CD8-positive, alpha-beta memory T cell (primary cell): ENCODE measurements around the gene DOCK6. TPM values are rescaled to one million over a fixed set of nuclear protein-coding genes. Genes with fewer than 3 reads are reported as not detected.

Experiments
- CTCF ChIA-PET: fragments of 350-600 bp; sonication (Branson Sonifier 250); formaldehyde crosslinking; loops from one replicate; lab custom pipeline; 2021; ENCODE audit warnings: antibody characterized with exemption; lab: Charles Lee
- POLR2A ChIA-PET: fragments of 350-600 bp; sonication (Branson Sonifier 250); formaldehyde crosslinking; loops from one replicate; lab custom pipeline; 2021; ENCODE audit warnings: antibody characterized with exemption; lab: Charles Lee
- DNase-seq, 5 donors: peaks; one replicate each; pipeline versions ENCODE4 v3.0.0 to v3.0.0-alpha.2; 2020 to 2022; ENCODE audit warnings: mixed read lengths in 1 of 5
- H3K27ac ChIP-seq: one replicate; pipeline ENCODE4 v1.7.0; 2013; ENCODE audit warnings: low read depth, mild to moderate bottlenecking, low read length, moderate library complexity
- H3K27me3 ChIP-seq: 2 replicates; pipeline ENCODE4 v1.7.0; 2013; ENCODE audit warnings: low read length, mild to moderate bottlenecking; ENCODE audit not compliant: insufficient read depth, poor library complexity, severe bottlenecking
- H3K36me3 ChIP-seq: 2 replicates; pipeline ENCODE4 v1.7.0; 2013; ENCODE audit warnings: mild to moderate bottlenecking, low read length, moderate library complexity; ENCODE audit not compliant: insufficient read depth
- H3K4me1 ChIP-seq: 2 replicates; pipeline ENCODE4 v1.7.0; 2013; ENCODE audit warnings: mild to moderate bottlenecking, low read length, moderate library complexity; ENCODE audit not compliant: insufficient read depth
- H3K4me3 ChIP-seq: 2 replicates; pipeline ENCODE4 v1.7.0; 2013; ENCODE audit warnings: mild to moderate bottlenecking, low read length
- H3K9me3 ChIP-seq: 2 replicates; pipeline ENCODE4 v1.7.0; 2013; ENCODE audit warnings: mild to moderate bottlenecking, low read length
- H3K27ac Mint-ChIP-seq, 8 donors: one replicate each; pipeline ENCODE4 v1.8.0; 2020 to 2021; ENCODE audit warnings: mixed read lengths in 8 of 8, mild to moderate bottlenecking in 6 of 8, inconsistent platforms in 3 of 8, moderate library complexity in 3 of 8
- H3K27me3 Mint-ChIP-seq, 2 donors: one replicate each; pipeline ENCODE4 v1.8.0; 2020 to 2021; ENCODE audit warnings: mixed read lengths in 2 of 2, mild to moderate bottlenecking in 1 of 2, moderate library complexity in 1 of 2
- H3K36me3 Mint-ChIP-seq, 3 donors: one replicate each; pipeline ENCODE4 v1.8.0; 2020 to 2021; ENCODE audit warnings: mixed read lengths in 3 of 3, inconsistent platforms in 1 of 3, mild to moderate bottlenecking in 1 of 3
- H3K4me1 Mint-ChIP-seq, 3 donors: one replicate each; pipeline ENCODE4 v1.8.0; 2020 to 2021; ENCODE audit warnings: mixed read lengths in 3 of 3, inconsistent platforms in 1 of 3, mild to moderate bottlenecking in 1 of 3
- H3K4me3 Mint-ChIP-seq, 7 donors: one replicate each; pipeline ENCODE4 v1.8.0; 2020 to 2021; ENCODE audit warnings: mixed read lengths in 7 of 7, mild to moderate bottlenecking in 6 of 7, moderate library complexity in 4 of 7, inconsistent platforms in 2 of 7
- H3K9me3 Mint-ChIP-seq, 5 donors: one replicate each; pipeline ENCODE4 v1.8.0; 2020 to 2022; ENCODE audit warnings: mixed read lengths in 5 of 5, mild to moderate bottlenecking in 3 of 5, moderate library complexity in 2 of 5, inconsistent platforms in 1 of 5
- polyA plus RNA-seq: library from polyadenylated mRNA; unstranded; fragments of 300-500 nt; fragmentation: Illumina TruSeq; gene quantifications from one replicate; pipeline ENCODE4 v1.2.3, GENCODE V29; 2021
- total RNA-seq, 2 experiments: library from RNA; stranded (reverse); gene quantifications; one replicate each; pipeline ENCODE4 v1.2.3, GENCODE V29; 2021

Gene DOCK6
- total and polyA plus RNA-seq, 3 experiments from 2014 or later = 0.71 to 3.5 (median 2.3) TPM

DNA sequence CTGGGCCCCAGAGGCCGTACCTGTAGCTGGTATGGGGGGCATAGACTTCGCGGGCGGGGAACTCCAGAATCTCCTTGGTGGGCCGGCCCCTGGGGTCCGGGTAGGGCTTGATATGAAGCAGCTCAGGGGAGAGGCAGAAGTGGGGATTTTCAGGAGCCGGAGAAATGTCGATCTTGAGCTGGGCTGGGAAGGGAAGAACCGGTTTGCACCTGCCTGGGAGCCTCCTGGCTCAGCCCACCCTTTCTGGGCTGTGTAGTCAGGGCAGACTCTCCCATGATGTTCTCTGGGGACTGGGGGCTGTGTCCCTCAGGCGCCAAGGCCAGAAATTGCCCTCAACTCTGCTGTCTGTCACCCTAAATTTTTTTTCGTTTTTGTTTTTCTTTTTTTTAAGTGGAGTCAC lies 20.3 kb downstream of the DOCK6 start:
- H3K4me3 ChIP-seq = no peak overlapping the region
- peaks cover 5 to 8% (median 5%) of the 10 kb centered on the region in 3 donors for H3K4me1 Mint-ChIP-seq
- H3K27me3 ChIP-seq = peaks cover 3% of the 10 kb centered on the region
- CTCF ChIA-PET = no interaction called here
- H3K27ac Mint-ChIP-seq = no peak overlapping the region
- H3K36me3 ChIP-seq = no peaks in the 10 kb centered on the region
- H3K36me3 Mint-ChIP-seq = no peaks in the 10 kb centered on the region
- POLR2A ChIA-PET = no interaction called here
- H3K27me3 Mint-ChIP-seq = peaks cover 13 to 22% of the 10 kb centered on the region in 2 donors
- peaks cover 7 to 15% (median 10%) of the 10 kb centered on the region in 5 donors for H3K9me3 Mint-ChIP-seq
- DNase-seq = no peak
- peaks cover 9% of the 10 kb centered on the region for H3K9me3 ChIP-seq
- no peaks in the 10 kb centered on the region for H3K4me1 ChIP-seq
- H3K4me3 Mint-ChIP-seq = no peak overlapping the region
- no peak overlapping the region for H3K27ac ChIP-seq

DNA sequence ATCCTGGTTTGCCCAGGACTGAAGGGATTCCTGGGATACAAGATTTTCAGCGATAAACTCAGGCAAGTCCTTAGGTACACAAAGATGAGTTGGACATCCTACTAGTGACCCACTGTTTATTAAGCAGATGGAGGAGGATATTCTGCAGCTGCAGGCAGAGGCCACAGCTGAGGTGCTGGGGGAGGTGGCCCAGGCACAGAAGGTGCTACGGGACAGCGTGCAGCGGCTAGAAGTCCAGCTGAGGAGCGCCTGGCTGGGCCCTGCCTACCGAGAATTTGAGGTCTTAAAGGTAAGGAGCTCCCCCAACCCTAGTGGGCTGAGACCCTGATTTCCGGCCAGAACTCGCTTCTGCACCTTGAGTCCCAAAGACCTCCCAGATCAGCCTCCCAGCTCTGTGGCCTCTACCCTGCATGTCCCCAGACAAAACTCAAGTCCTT lies 22.3 kb downstream of the DOCK6 start:
- ChIA-PET CTCF (no interaction called here), POLR2A (no interaction called here)
- Mint-ChIP-seq H3K9me3 (peaks cover 7 to 15% (median 10%) of the 10 kb centered on the region in 5 donors), H3K27ac (no peak overlapping the region), H3K4me1 (peaks cover 5 to 8% (median 5%) of the 10 kb centered on the region in 3 donors), H3K27me3 (peaks cover 13 to 17% of the 10 kb centered on the region in 2 donors), H3K4me3 (no peak overlapping the region), H3K36me3 (no peaks in the 10 kb centered on the region)
- no peak overlapping the region for H3K27ac ChIP-seq
- no peak for DNase-seq
- H3K4me3 ChIP-seq = no peak overlapping the region
- H3K9me3 ChIP-seq = peaks cover 9% of the 10 kb centered on the region
- no peaks in the 10 kb centered on the region for H3K4me1 ChIP-seq
- H3K27me3 ChIP-seq = peaks cover 3% of the 10 kb centered on the region
- no peaks in the 10 kb centered on the region for H3K36me3 ChIP-seq

GRCh38 chr19:11239377-11240000 lies 22.8 kb downstream of the DOCK6 start, which contains the start of gene ANGPTL8:
Gene ANGPTL8 (plus strand): TSS chr19:11239619. CDS start chr19:11239638, 19 bp downstream.
- H3K27me3 Mint-ChIP-seq = peaks cover 13 to 17% of the 10 kb centered on the region in 2 donors
- H3K4me3 ChIP-seq = no peak within 1 kb of the TSS
- peaks cover 3% of the 10 kb centered on the region for H3K27me3 ChIP-seq
- H3K36me3 Mint-ChIP-seq = no peaks in the 10 kb centered on the region
- ChIA-PET CTCF (no interaction called here), POLR2A (no interaction called here)
- no peaks in the 10 kb centered on the region for H3K4me1 ChIP-seq
- H3K36me3 ChIP-seq = no peaks in the 10 kb centered on the region
- no peak for DNase-seq
- peaks cover 9% of the 10 kb centered on the region for H3K9me3 ChIP-seq
- H3K4me3 Mint-ChIP-seq = no peak within 1 kb of the TSS
- no peak within 1 kb of the TSS for H3K27ac ChIP-seq
- H3K27ac Mint-ChIP-seq = no peak within 1 kb of the TSS
- peaks cover 5 to 8% (median 5%) of the 10 kb centered on the region in 3 donors for H3K4me1 Mint-ChIP-seq
- H3K9me3 Mint-ChIP-seq = peaks cover 7 to 15% (median 10%) of the 10 kb centered on the region in 5 donors

DNA sequence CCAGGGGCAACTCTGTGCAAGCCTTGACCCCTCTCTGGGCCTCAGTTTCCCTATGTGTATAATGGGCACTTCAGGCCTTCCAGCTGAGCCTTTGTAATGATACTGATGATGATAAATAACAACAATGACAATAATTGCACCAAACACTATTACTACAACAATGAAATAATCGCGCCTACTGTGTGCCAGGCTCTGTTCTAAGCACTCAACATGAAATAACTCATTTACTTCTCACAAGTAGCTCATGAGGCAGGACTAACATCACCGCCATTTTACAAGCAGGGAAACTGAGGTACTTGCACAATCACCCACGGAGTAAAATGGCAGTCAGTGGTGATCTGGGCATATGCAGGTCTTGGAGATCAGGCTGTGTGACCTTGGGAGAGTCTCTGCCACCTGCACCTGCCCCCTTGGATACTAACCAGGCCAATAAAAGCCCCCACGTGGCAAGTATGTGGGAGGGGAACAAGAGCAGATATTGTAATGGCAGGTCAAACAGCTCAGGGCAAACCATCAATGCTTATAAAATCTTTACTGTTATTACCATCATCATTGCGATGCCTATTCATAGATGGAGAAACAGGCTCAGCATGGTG lies 23.4 kb downstream of the DOCK6 start:
- peaks cover 3% of the 10 kb centered on the region for H3K27me3 ChIP-seq
- no peaks in the 10 kb centered on the region for H3K4me1 ChIP-seq
- Mint-ChIP-seq H3K27me3 (peaks cover 13 to 17% of the 10 kb centered on the region in 2 donors), H3K27ac (no peak overlapping the region), H3K36me3 (no peaks in the 10 kb centered on the region), H3K4me3 (no peak overlapping the region), H3K9me3 (peaks cover 7 to 15% (median 10%) of the 10 kb centered on the region in 5 donors), H3K4me1 (peaks cover 5 to 8% (median 5%) of the 10 kb centered on the region in 3 donors)
- DNase-seq = no peak
- no peak overlapping the region for H3K27ac ChIP-seq
- peaks cover 9% of the 10 kb centered on the region for H3K9me3 ChIP-seq
- H3K4me3 ChIP-seq = no peak overlapping the region
- CTCF ChIA-PET = no interaction called here
- no peaks in the 10 kb centered on the region for H3K36me3 ChIP-seq
- POLR2A ChIA-PET = no interaction called here

GRCh38 chr19:11238041-11238440 lies 24.3 kb downstream of the DOCK6 start:
- POLR2A ChIA-PET = no interaction called here
- H3K27me3 ChIP-seq = peaks cover 3% of the 10 kb centered on the region
- Mint-ChIP-seq H3K36me3 (no peaks in the 10 kb centered on the region), H3K27ac (no peak overlapping the region), H3K9me3 (peaks cover 7 to 15% (median 10%) of the 10 kb centered on the region in 5 donors), H3K27me3 (peaks cover 13% of the 10 kb centered on the region in 2 donors), H3K4me3 (no peak overlapping the region), H3K4me1 (no peaks in the 10 kb centered on the region)
- CTCF ChIA-PET = no interaction called here
- H3K9me3 ChIP-seq = peaks cover 9% of the 10 kb centered on the region
- no peak overlapping the region for H3K27ac ChIP-seq
- H3K4me1 ChIP-seq = no peaks in the 10 kb centered on the region
- no peaks in the 10 kb centered on the region for H3K36me3 ChIP-seq
- no peak for DNase-seq
- H3K4me3 ChIP-seq = no peak overlapping the region

DNA sequence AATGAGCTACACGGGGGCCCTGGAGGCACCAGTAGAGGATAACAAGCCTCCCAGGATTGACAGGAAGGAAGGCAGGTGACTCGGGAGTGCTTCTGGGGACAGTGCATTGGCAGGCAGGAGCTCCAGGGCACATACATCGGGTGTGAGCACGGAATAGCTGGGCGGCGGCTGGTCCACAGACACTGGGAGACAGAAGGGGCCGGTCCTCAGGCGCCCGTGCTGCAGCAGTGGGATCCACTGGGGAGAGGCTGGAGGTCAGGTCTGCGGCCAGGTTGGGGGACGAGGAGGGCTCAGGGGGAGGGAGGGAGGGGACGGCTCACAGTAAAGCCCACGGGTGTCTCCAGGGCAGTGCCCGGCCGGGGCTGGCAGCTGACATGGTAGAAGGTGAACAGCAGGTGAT lies 25.0 kb downstream of the DOCK6 start:
- peaks cover 8 to 13% of the 10 kb centered on the region in 2 donors for H3K27me3 Mint-ChIP-seq
- no peak overlapping the region for H3K4me3 ChIP-seq
- no peaks in the 10 kb centered on the region for H3K36me3 ChIP-seq
- DNase-seq = no peak
- H3K9me3 Mint-ChIP-seq = peaks cover 7 to 15% (median 10%) of the 10 kb centered on the region in 5 donors
- no peaks in the 10 kb centered on the region for H3K4me1 Mint-ChIP-seq
- H3K27me3 ChIP-seq = no peaks in the 10 kb centered on the region
- peaks cover 9% of the 10 kb centered on the region for H3K9me3 ChIP-seq
- H3K4me3 Mint-ChIP-seq = no peak overlapping the region
- CTCF ChIA-PET = no interaction called here
- H3K27ac Mint-ChIP-seq = no peak overlapping the region
- H3K36me3 Mint-ChIP-seq = no peaks in the 10 kb centered on the region
- no peaks in the 10 kb centered on the region for H3K4me1 ChIP-seq
- POLR2A ChIA-PET = no interaction called here
- H3K27ac ChIP-seq = no peak overlapping the region

GRCh38 chr19:11236324-11237301 lies 25.7 kb downstream of the DOCK6 start:
- Mint-ChIP-seq H3K27ac (no peak overlapping the region), H3K4me3 (no peak overlapping the region), H3K27me3 (peaks cover 3 to 8% of the 10 kb centered on the region in 2 donors), H3K4me1 (no peaks in the 10 kb centered on the region), H3K36me3 (no peaks in the 10 kb centered on the region), H3K9me3 (peaks cover 7 to 15% (median 10%) of the 10 kb centered on the region in 5 donors)
- Histone ChIP-seq H3K36me3 (no peaks in the 10 kb centered on the region), H3K27me3 (no peaks in the 10 kb centered on the region), H3K4me3 (no peak overlapping the region), H3K27ac (no peak overlapping the region), H3K9me3 (peaks cover 9% of the 10 kb centered on the region), H3K4me1 (no peaks in the 10 kb centered on the region)
- ChIA-PET POLR2A (no interaction called here), CTCF (interaction anchor here (0.7 kb wide), 1 partner anchor 216 kb away, joined by 3 read pairs; no protein-coding TSS in a partner anchor)
- no peak for DNase-seq
